Natural killer cell (primary cell): ENCODE measurements around the gene MRPS11. TPM values are rescaled to one million over a fixed set of nuclear protein-coding genes. Genes with fewer than 3 reads are reported as not detected.
A peak's percentile ranks its signal among the peaks of the same experiment; 100 is the strongest.

Experiments
- ATAC-seq, 3 donors: fragments of 150-1000 bp in 2 of 3; fragments of 200-7000 bp in 1 of 3; cut with Tn5 transposase; 1 replicate in 1 of 3; 2 replicates in 2 of 3; pipeline ENCODE4 v1.10.0; 2021; ENCODE audit warnings: mild to moderate bottlenecking in 2 of 3, moderate library complexity in 2 of 3
- DNase-seq, 2 donors: peaks; one replicate each; pipeline versions ENCODE4 v3.0.0 to v3.0.0-alpha.2; 2013 to 2021; ENCODE audit warnings: mixed read lengths in 1 of 2
- H3K27ac ChIP-seq: one replicate; pipeline ENCODE4 v1.5.1; 2013; ENCODE audit warnings: mild to moderate bottlenecking, low read length
- H3K27me3 ChIP-seq: one replicate; pipeline ENCODE4 v1.6.1; 2013; ENCODE audit warnings: low read length; ENCODE audit not compliant: control insufficient read depth, insufficient read depth
- H3K36me3 ChIP-seq: one replicate; pipeline ENCODE4 v1.6.1; 2013; ENCODE audit warnings: low read length; ENCODE audit not compliant: control insufficient read depth, insufficient read depth
- H3K4me1 ChIP-seq: one replicate; pipeline ENCODE4 v1.6.1; 2013; ENCODE audit warnings: low read length; ENCODE audit not compliant: control insufficient read depth, insufficient read depth
- H3K4me3 ChIP-seq: one replicate; pipeline ENCODE4 v1.5.1; 2013; ENCODE audit warnings: low read length
- H3K9me3 ChIP-seq: one replicate; pipeline ENCODE4 v1.6.1; 2013; ENCODE audit warnings: low read length; ENCODE audit not compliant: control insufficient read depth, insufficient read depth
- H3K27ac Mint-ChIP-seq, 2 donors: one replicate each; pipeline ENCODE4 v1.8.0; 2022; ENCODE audit warnings: mild to moderate bottlenecking in 2 of 2, mixed read lengths in 2 of 2, moderate library complexity in 1 of 2
- H3K27me3 Mint-ChIP-seq, 2 donors: one replicate each; pipeline ENCODE4 v1.8.0; 2022; ENCODE audit warnings: low read depth in 2 of 2, mixed read lengths in 2 of 2
- H3K36me3 Mint-ChIP-seq: one replicate; pipeline ENCODE4 v1.8.0; 2022; ENCODE audit warnings: mixed read lengths
- H3K4me1 Mint-ChIP-seq, 2 donors: one replicate each; pipeline ENCODE4 v1.8.0; 2022; ENCODE audit warnings: mixed read lengths in 2 of 2
- H3K4me3 Mint-ChIP-seq: one replicate; pipeline ENCODE4 v1.8.0; 2022; ENCODE audit warnings: mild to moderate bottlenecking, moderate library complexity, mixed read lengths
- H3K9me3 Mint-ChIP-seq, 2 donors: one replicate each; pipeline ENCODE4 v1.8.0; 2022; ENCODE audit warnings: mixed read lengths in 2 of 2
- WGBS: methylation state at CpG from one replicate; pipeline ENCODE4 v1.1.7; 2013; ENCODE audit warnings: missing lambda C conversion rate; ENCODE audit not compliant: insufficient coverage; 5-methylcytosine and 5-hydroxymethylcytosine counted together
- intact Hi-C: fragments of 100-400 bp; cut with micrococcal nuclease; formaldehyde crosslinking; loops from one replicate; pipeline ENCODE4 v1.14.2; 2022
- total RNA-seq, 4 donors: library from RNA; stranded (reverse); fragments of 120-200 nt in 1 of 4; gene quantifications; one replicate each; pipeline versions ENCODE4 v1.2.3 to v1.2.4, GENCODE V29; 2013 to 2022
- TF ChIP-seq, protein P1 (sequence below): fragments of 200-600 bp; IDR thresholded peaks from one replicate; pipeline ENCODE4 v1.8.0; 2022; ENCODE audit warnings: antibody characterized with exemption

The MRPS11 gene
- total RNA-seq, 3 donors from 2014 or later (not counting 1 experiment from before 2014, with no cell fraction given): 17.0 to 27.6 (median 22.4) TPM

DNA sequence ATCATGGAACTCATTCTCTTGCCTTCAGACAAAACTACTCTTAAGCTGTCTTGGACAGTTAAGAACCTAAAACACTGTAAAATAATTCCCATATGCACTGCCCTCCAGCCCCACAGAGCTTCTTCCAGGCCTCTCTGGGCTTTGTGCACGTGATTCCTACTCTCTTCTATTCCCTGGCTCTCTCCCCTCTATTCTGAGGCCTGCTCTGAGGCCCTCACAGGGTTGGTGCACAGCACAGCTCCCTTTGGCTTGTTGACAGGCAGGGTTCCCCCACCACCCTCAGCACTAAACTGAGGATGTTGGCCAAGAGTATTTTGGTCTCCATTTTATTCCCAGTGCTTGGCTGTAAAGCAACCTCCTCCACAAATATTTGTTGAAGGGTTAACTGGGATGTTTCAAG, 13.9 kb upstream of the MRPS11 start:
- peaks cover 8% of the 10 kb centered on the region for H3K36me3 ChIP-seq
- peaks cover 6% of the 10 kb centered on the region for H3K4me1 ChIP-seq
- no peaks in the 10 kb centered on the region for H3K27me3 ChIP-seq
- Mint-ChIP-seq H3K4me3 (no peak overlapping the region), H3K9me3 (no peaks in the 10 kb centered on the region), H3K36me3 (no peaks in the 10 kb centered on the region), H3K27me3 (peaks cover 0 to 3% of the 10 kb centered on the region in 2 donors), H3K27ac (no peak overlapping the region), H3K4me1 (peaks cover 0 to 5% of the 10 kb centered on the region in 2 donors)
- H3K9me3 ChIP-seq: no peaks in the 10 kb centered on the region
- TF ChIP-seq, protein P1, sequence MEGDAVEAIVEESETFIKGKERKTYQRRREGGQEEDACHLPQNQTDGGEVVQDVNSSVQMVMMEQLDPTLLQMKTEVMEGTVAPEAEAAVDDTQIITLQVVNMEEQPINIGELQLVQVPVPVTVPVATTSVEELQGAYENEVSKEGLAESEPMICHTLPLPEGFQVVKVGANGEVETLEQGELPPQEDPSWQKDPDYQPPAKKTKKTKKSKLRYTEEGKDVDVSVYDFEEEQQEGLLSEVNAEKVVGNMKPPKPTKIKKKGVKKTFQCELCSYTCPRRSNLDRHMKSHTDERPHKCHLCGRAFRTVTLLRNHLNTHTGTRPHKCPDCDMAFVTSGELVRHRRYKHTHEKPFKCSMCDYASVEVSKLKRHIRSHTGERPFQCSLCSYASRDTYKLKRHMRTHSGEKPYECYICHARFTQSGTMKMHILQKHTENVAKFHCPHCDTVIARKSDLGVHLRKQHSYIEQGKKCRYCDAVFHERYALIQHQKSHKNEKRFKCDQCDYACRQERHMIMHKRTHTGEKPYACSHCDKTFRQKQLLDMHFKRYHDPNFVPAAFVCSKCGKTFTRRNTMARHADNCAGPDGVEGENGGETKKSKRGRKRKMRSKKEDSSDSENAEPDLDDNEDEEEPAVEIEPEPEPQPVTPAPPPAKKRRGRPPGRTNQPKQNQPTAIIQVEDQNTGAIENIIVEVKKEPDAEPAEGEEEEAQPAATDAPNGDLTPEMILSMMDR: no peak
- no peak overlapping the region for H3K27ac ChIP-seq
- intact Hi-C loops: no loop called here
- no peak for DNase-seq
- no peak for ATAC-seq
- no peak overlapping the region for H3K4me3 ChIP-seq
- 70% methylated on average over 1 of the region's 1 CpG for WGBS

DNA sequence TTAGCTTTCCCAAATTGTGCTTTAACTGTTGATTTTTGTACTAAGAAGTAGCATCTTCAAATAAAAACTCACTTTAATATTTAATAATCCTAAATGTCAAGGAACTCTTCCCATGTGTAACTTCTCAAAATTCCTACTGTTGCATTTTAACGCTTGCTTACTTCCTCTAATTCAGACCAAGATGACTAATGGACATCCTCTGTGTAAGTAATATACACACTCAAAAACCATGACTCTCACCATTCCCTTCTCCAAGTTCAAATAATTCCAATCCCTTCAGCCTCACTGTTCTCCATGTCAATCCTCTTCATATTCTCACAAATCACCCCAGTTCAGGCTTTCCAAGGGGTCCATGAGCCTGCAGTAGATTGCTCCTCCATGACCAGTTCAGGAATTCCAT, 13.3 kb upstream of the MRPS11 start:
- Histone ChIP-seq H3K27ac (no peak overlapping the region), H3K9me3 (no peaks in the 10 kb centered on the region), H3K27me3 (no peaks in the 10 kb centered on the region), H3K4me3 (no peak overlapping the region), H3K4me1 (peaks cover 6% of the 10 kb centered on the region), H3K36me3 (peaks cover 12% of the 10 kb centered on the region)
- H3K36me3 Mint-ChIP-seq: no peaks in the 10 kb centered on the region
- H3K27me3 Mint-ChIP-seq: peaks cover 0 to 3% of the 10 kb centered on the region in 2 donors
- intact Hi-C loops: no loop called here
- no peaks in the 10 kb centered on the region for H3K9me3 Mint-ChIP-seq
- peaks cover 0 to 5% of the 10 kb centered on the region in 2 donors for H3K4me1 Mint-ChIP-seq
- no peak for DNase-seq
- TF ChIP-seq, protein P1: no peak
- H3K4me3 Mint-ChIP-seq: no peak overlapping the region
- no peak overlapping the region for H3K27ac Mint-ChIP-seq
- ATAC-seq: no peak
- WGBS: 34% methylated on average over 1 of the region's 1 CpG

DNA sequence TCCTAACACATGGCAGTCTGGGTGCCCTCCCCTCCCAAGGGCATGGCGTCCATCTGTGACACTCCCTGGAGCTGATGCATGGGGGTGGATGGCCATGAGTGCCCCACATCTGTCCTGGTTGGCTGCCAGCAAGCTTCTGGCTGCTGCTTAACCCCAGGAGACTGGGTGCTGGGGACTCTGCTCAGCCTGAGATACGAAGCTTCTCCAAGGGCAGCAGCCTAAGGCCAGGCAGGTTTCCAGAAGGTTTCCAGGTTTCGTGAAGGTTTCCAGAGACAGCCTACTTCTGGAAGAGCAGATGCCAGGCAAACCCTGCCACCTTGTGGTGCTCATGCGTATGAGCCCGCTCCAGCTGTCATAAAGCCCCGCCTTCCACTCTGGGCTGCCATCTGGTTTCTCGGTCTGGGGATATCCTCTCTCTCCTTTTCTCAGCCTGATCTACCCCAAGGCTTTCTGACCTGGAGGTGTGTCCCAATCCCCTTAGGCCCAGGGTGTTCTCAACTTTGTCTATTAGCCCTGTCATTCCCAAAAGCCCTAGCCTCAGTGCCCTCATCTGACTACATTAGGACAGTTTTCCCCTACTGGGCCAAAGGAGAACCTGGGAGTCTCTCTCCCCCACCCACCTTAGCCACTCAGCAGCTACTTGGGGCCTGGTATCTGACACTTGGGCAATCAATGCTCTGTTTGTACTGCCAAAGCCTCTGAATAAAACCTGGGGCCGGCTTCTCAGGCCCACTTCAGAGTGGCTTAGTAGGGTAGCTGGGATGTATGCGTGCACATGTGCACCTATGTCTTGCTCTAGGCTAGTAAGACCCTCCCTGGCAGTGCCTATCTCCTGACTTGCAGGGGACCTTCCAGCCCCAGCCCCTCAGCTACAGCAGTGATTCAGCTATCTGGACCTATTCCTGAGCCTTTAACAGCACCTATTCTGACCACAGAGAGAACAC, 12.4 kb upstream of the MRPS11 start:
- no peak overlapping the region for H3K27ac Mint-ChIP-seq
- peak in 1 of 2 donors; percentile 66 for DNase-seq
- ATAC-seq: peak; percentile 63 to 83 (median 76)

More for the DNA sequence above, 12.4 kb upstream of the MRPS11 start:
- TF ChIP-seq, protein P1: peak; percentile 15
- Histone ChIP-seq H3K4me3 (no peak overlapping the region), H3K4me1 (peaks cover 6% of the 10 kb centered on the region), H3K9me3 (no peaks in the 10 kb centered on the region), H3K27me3 (no peaks in the 10 kb centered on the region), H3K36me3 (peaks cover 21% of the 10 kb centered on the region), H3K27ac (no peak overlapping the region)
- Mint-ChIP-seq H3K27me3 (peaks cover 0 to 3% of the 10 kb centered on the region in 2 donors), H3K4me3 (no peak overlapping the region), H3K4me1 (peaks cover 0 to 1% of the 10 kb centered on the region in 2 donors), H3K9me3 (no peaks in the 10 kb centered on the region), H3K36me3 (no peaks in the 10 kb centered on the region)
- WGBS: 41% methylated on average over 9 of the region's 9 CpGs
- intact Hi-C loops: no loop called here
